Activated B cell treated with CpG ODN at 0.5 μM for 24 hours (primary cell): ENCODE data around the gene MYO7A. TPM values are rescaled to one million over a fixed set of nuclear protein-coding genes. Genes with fewer than 3 reads are reported as not detected.

Experiments used
- ATAC-seq: fragments of 200-7000 bp; cut with Tn5 transposase; one replicate; pipeline ENCODE4 v1.10.0; 2021; ENCODE audit warnings: low read depth, mild to moderate bottlenecking, moderate library complexity
- CTCF ChIA-PET: fragments of 350-600 bp; sonication (Branson Sonifier 250); formaldehyde crosslinking; loops from one replicate; lab custom pipeline; 2021; ENCODE audit warnings: antibody characterized with exemption; lab: Charles Lee
- POLR2A ChIA-PET: fragments of 350-600 bp; sonication (Branson Sonifier 250); formaldehyde crosslinking; loops from one replicate; lab custom pipeline; 2021; ENCODE audit warnings: antibody characterized with exemption; lab: Charles Lee
- DNase-seq: peaks from one replicate; pipeline ENCODE4 v3.0.0; 2022
- H3K27ac Mint-ChIP-seq: one replicate; pipeline ENCODE4 v1.8.0; 2020; ENCODE audit warnings: mixed read lengths
- H3K27me3 Mint-ChIP-seq: one replicate; pipeline ENCODE4 v1.8.0; 2021; ENCODE audit warnings: mixed read lengths
- H3K36me3 Mint-ChIP-seq: one replicate; pipeline ENCODE4 v1.8.0; 2021; ENCODE audit warnings: low read depth, mixed read lengths
- H3K4me1 Mint-ChIP-seq: one replicate; pipeline ENCODE4 v1.8.0; 2021; ENCODE audit warnings: mixed read lengths
- H3K4me3 Mint-ChIP-seq: one replicate; pipeline ENCODE4 v1.8.0; 2020; ENCODE audit warnings: mild to moderate bottlenecking, mixed read lengths
- H3K9me3 Mint-ChIP-seq: one replicate; pipeline ENCODE4 v1.8.0; 2020; ENCODE audit warnings: mixed read lengths
- intact Hi-C: fragments of 100-400 bp; cut with micrococcal nuclease; formaldehyde crosslinking; loops from one replicate; pipeline ENCODE4 v1.15.1; 2024
- total RNA-seq: library from RNA; stranded (reverse); gene quantifications from 2 replicates; pipeline ENCODE4 v1.2.3, GENCODE V29; 2022
- TF ChIP-seq, protein P1 (sequence below): fragments of 200-600 bp; IDR thresholded peaks from one replicate; pipeline ENCODE4 v1.8.0; 2022; ENCODE audit warnings: antibody characterized with exemption, mild to moderate bottlenecking

Gene MYO7A
- total RNA-seq, 1 donor from 2014 or later = 5.4 TPM

- Mint-ChIP-seq H3K4me3 (no peak overlapping the region), H3K9me3 (no peaks in the 10 kb centered on the region), H3K27ac (no peak overlapping the region), H3K36me3 (no peaks in the 10 kb centered on the region), H3K4me1 (peaks cover 15% of the 10 kb centered on the region), H3K27me3 (no peaks in the 10 kb centered on the region)
- TF ChIP-seq, protein P1, sequence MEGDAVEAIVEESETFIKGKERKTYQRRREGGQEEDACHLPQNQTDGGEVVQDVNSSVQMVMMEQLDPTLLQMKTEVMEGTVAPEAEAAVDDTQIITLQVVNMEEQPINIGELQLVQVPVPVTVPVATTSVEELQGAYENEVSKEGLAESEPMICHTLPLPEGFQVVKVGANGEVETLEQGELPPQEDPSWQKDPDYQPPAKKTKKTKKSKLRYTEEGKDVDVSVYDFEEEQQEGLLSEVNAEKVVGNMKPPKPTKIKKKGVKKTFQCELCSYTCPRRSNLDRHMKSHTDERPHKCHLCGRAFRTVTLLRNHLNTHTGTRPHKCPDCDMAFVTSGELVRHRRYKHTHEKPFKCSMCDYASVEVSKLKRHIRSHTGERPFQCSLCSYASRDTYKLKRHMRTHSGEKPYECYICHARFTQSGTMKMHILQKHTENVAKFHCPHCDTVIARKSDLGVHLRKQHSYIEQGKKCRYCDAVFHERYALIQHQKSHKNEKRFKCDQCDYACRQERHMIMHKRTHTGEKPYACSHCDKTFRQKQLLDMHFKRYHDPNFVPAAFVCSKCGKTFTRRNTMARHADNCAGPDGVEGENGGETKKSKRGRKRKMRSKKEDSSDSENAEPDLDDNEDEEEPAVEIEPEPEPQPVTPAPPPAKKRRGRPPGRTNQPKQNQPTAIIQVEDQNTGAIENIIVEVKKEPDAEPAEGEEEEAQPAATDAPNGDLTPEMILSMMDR = no peak
- peak; percentile 14 for ATAC-seq
- intact Hi-C loops = no loop called here
- POLR2A ChIA-PET = no interaction called here
- DNase-seq = no peak
- CTCF ChIA-PET = interaction anchor here (1.0 kb wide), 1 partner anchor 10 kb away, joined by 4 read pairs; no protein-coding TSS in a partner anchor
These were observed 48.0 kb downstream of the MYO7A start for GRCh38 chr11:77175869-77176539.

GRCh38 chr11:77176996-77177395 lies 49.0 kb downstream of the MYO7A start:
- CTCF ChIA-PET = interaction anchor here (1.0 kb wide), 1 partner anchor 9 kb away, joined by 4 read pairs; no protein-coding TSS in a partner anchor
- H3K27me3 Mint-ChIP-seq = no peaks in the 10 kb centered on the region
- no peak overlapping the region for H3K4me3 Mint-ChIP-seq
- H3K27ac Mint-ChIP-seq = no peak overlapping the region
- DNase-seq = no peak
- POLR2A ChIA-PET = no interaction called here
- ATAC-seq = no peak
- intact Hi-C loops = no loop called here
- peaks cover 15% of the 10 kb centered on the region for H3K4me1 Mint-ChIP-seq
- no peaks in the 10 kb centered on the region for H3K9me3 Mint-ChIP-seq
- H3K36me3 Mint-ChIP-seq = no peaks in the 10 kb centered on the region
- TF ChIP-seq, protein P1 = no peak

DNA sequence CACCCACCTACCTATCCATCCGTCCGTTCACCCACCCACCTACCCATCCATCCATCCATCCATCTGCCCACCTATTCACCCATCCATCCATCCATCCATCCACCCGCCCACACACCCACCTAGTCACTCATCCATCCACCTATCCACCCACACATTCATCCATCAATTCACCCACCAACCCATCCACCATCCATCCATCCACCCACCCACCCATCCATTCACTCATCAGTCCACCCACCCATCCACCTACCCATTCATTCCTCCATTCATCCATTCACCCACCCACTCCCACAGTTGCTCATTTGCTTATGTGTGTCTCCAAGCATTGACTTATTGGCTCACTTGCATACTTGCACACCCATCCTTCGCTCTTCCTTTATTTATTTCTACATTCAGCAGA lies 50.1 kb downstream of the MYO7A start:
- Mint-ChIP-seq H3K27me3 (no peaks in the 10 kb centered on the region), H3K9me3 (no peaks in the 10 kb centered on the region), H3K4me3 (no peak overlapping the region), H3K36me3 (no peaks in the 10 kb centered on the region), H3K27ac (no peak overlapping the region), H3K4me1 (peaks cover 15% of the 10 kb centered on the region)
- ChIA-PET CTCF (no interaction called here), POLR2A (no interaction called here)
- ATAC-seq (no peak), DNase-seq (no peak)
- intact Hi-C loops = no loop called here
- TF ChIP-seq, protein P1 = no peak

GRCh38 chr11:77179048-77179447 lies 51.0 kb downstream of the MYO7A start:
- peaks cover 15% of the 10 kb centered on the region for H3K4me1 Mint-ChIP-seq
- CTCF ChIA-PET = no interaction called here
- DNase-seq (no peak), ATAC-seq (no peak)
- intact Hi-C loops = no loop called here
- no peak overlapping the region for H3K4me3 Mint-ChIP-seq
- H3K9me3 Mint-ChIP-seq = no peaks in the 10 kb centered on the region
- POLR2A ChIA-PET = no interaction called here
- H3K36me3 Mint-ChIP-seq = no peaks in the 10 kb centered on the region
- no peak overlapping the region for H3K27ac Mint-ChIP-seq
- H3K27me3 Mint-ChIP-seq = no peaks in the 10 kb centered on the region
- TF ChIP-seq, protein P1 = no peak

GRCh38 chr11:77179681-77180080 lies 51.6 kb downstream of the MYO7A start:
- Mint-ChIP-seq H3K36me3 (no peaks in the 10 kb centered on the region), H3K9me3 (no peaks in the 10 kb centered on the region), H3K4me3 (no peak overlapping the region), H3K4me1 (peaks cover 15% of the 10 kb centered on the region), H3K27me3 (no peaks in the 10 kb centered on the region), H3K27ac (no peak overlapping the region)
- TF ChIP-seq, protein P1 = no peak
- DNase-seq (no peak), ATAC-seq (no peak)
- POLR2A ChIA-PET = no interaction called here
- CTCF ChIA-PET = no interaction called here
- intact Hi-C loops = no loop called here
